ENCODE measurements around the gene IPO11.

The IPO11 gene

DNA sequence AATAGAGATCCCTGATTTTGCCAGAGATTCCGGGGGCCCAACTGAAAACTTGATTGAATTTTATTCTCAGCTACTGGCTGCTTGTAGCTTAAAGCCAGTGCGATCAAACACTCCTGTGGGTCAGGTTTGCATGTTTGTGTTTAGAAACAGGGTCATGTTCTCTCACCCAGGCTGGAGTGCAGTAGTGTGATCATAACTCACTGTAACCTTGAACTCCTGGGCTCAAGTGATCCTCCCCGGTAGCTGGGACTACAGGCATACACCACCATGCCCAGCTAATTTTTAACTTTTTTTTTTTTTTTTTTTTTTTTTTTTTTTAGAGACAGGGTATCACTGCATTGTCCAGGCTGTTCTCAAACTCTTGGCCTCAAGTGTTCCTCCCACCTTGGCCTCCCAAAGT lies 232.7 kb downstream of the IPO11 start:
- H3K23ac ChIP-seq (ENCODE audit: low read depth, low read length, poor library complexity): no peak overlapping the region
- H2BK120ac ChIP-seq (ENCODE audit: low read depth, low read length): no peak overlapping the region
- no peak overlapping the region for H2BK12ac ChIP-seq (ENCODE audit: low read length)
- H3K79me1 ChIP-seq (ENCODE audit: low read depth, low read length): no peaks in the 10 kb centered on the region
- WGBS, 2 donors (ENCODE audit: extremely low coverage in 2 of 2, insufficient read length in 2 of 2, insufficient replicate concordance in 1 of 2): no CpG with 5 or more reads among the region's 3 CpGs
- no peak overlapping the region for H3K9ac ChIP-seq (ENCODE audit: low read depth, low read length, poor library complexity)
- no peaks in the 10 kb centered on the region for H3K27me3 ChIP-seq (ENCODE audit: control insufficient read depth in 3 of 3, insufficient read depth in 3 of 3, low read depth in 1 of 3, low read length in 3 of 3)
- DNase-seq (ENCODE audit: low spot score): no peak
- peaks cover 0 to 5% of the 10 kb centered on the region in 2 donors for H3K4me1 ChIP-seq (ENCODE audit: control insufficient read depth in 2 of 2, insufficient read depth in 1 of 2, low read depth in 1 of 2, low read length in 2 of 2)
- no peak overlapping the region for H2AK5ac ChIP-seq (ENCODE audit: low read depth, low read length)
- no peak overlapping the region for H2BK15ac ChIP-seq (ENCODE audit: low read length)
- peaks cover 0 to 2% of the 10 kb centered on the region in 2 donors for H3K9me3 ChIP-seq (replicated peaks in 1 of 2; ENCODE audit: control insufficient read depth in 2 of 2, insufficient read depth in 1 of 2, low read depth in 1 of 2, low read length in 2 of 2)
- no peak overlapping the region for H4K8ac ChIP-seq (ENCODE audit: low read depth, low read length)
- no peak overlapping the region for H2BK5ac ChIP-seq (ENCODE audit: low read length)
- no peak overlapping the region for H3K4me3 ChIP-seq (ENCODE audit: low read length in 2 of 2)
- H2AFZ ChIP-seq (ENCODE audit: low read length): no peak overlapping the region
- H4K91ac ChIP-seq (ENCODE audit: low read depth, low read length, poor library complexity): no peak overlapping the region
- H3K27ac ChIP-seq (replicated peaks; ENCODE audit: low read length): no peak overlapping the region
- no peak overlapping the region for H3K4ac ChIP-seq (ENCODE audit: low read length)
- no peak overlapping the region for H3K4me2 ChIP-seq (ENCODE audit: insufficient read depth, low read length, poor library complexity, severe bottlenecking)
- H3K36me3 ChIP-seq (replicated peaks in 1 of 2; ENCODE audit: control insufficient read depth in 2 of 2, insufficient read depth in 2 of 2, low read length in 2 of 2): peaks cover 0 to 2% of the 10 kb centered on the region in 2 donors
- no peak overlapping the region for H3K14ac ChIP-seq (ENCODE audit: low read length)
- no peak overlapping the region for H3K18ac ChIP-seq (ENCODE audit: low read length)

DNA sequence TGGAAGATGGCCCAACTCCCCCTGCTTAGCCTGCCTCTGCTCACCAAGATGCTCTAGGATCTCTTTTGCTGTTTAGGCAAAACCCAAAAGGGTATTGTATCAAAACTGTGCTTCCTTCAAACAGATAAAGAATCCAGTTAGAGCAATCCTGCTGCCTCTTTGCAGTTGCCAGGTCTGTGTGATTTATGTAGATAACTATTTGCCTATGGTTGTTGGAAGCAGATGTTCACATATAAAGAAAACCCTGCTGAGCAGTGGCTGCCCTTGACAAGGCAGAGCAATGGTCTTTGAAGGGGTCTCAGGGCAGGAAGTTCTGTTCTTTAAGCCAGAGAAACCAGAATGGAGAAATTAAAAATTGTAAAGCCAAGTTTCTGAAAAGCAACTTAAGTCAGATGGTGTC lies 234.7 kb downstream of the IPO11 start:
- Histone ChIP-seq H2AFZ (ENCODE audit: low read length) (no peak overlapping the region), H2BK12ac (ENCODE audit: low read length) (no peak overlapping the region), H4K8ac (ENCODE audit: low read depth, low read length) (no peak overlapping the region), H2BK15ac (ENCODE audit: low read length) (no peak overlapping the region), H3K4me2 (ENCODE audit: insufficient read depth, low read length, poor library complexity, severe bottlenecking) (no peak overlapping the region), H3K14ac (ENCODE audit: low read length) (no peak overlapping the region), H2BK5ac (ENCODE audit: low read length) (no peak overlapping the region), H3K27me3 (ENCODE audit: control insufficient read depth in 3 of 3, insufficient read depth in 3 of 3, low read depth in 1 of 3, low read length in 3 of 3) (no peaks in the 10 kb centered on the region), H3K27ac (replicated peaks; ENCODE audit: low read length) (no peak overlapping the region), H3K4ac (ENCODE audit: low read length) (no peak overlapping the region), H3K79me1 (ENCODE audit: low read depth, low read length) (no peaks in the 10 kb centered on the region), H2BK120ac (ENCODE audit: low read depth, low read length) (no peak overlapping the region), H4K91ac (ENCODE audit: low read depth, low read length, poor library complexity) (no peak overlapping the region), H3K9ac (ENCODE audit: low read depth, low read length, poor library complexity) (no peak overlapping the region), H3K4me1 (ENCODE audit: control insufficient read depth in 2 of 2, insufficient read depth in 1 of 2, low read depth in 1 of 2, low read length in 2 of 2) (peaks cover 0 to 5% of the 10 kb centered on the region in 2 donors), H2AK5ac (ENCODE audit: low read depth, low read length) (no peak overlapping the region), H3K18ac (ENCODE audit: low read length) (no peak overlapping the region), H3K23ac (ENCODE audit: low read depth, low read length, poor library complexity) (no peak overlapping the region), H3K9me3 (replicated peaks in 1 of 2; ENCODE audit: control insufficient read depth in 2 of 2, insufficient read depth in 1 of 2, low read depth in 1 of 2, low read length in 2 of 2) (peaks cover 0 to 2% of the 10 kb centered on the region in 2 donors), H3K4me3 (ENCODE audit: low read length in 2 of 2) (no peak overlapping the region), H3K36me3 (replicated peaks in 1 of 2; ENCODE audit: control insufficient read depth in 2 of 2, insufficient read depth in 2 of 2, low read length in 2 of 2) (peaks cover 0 to 2% of the 10 kb centered on the region in 2 donors)
- no peak for DNase-seq (ENCODE audit: low spot score)

DNA sequence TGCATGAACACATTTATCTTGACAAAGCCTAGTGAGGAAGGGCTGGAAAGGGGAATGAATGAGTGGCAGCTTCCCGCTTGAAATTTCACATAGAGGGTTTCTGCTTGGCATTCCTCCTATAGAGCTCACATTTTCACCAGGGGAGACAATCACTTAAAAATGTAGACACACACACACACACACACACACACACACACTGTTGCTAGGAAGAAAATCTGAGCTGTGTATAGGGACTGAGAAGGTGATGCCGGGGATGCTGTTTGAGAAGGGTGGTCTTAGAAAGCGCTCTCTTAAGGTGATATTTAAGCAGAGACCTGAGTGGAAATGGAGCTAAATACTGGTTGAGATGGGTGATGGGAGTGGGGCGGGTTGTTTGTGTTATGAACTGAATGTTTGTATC lies 236.5 kb downstream of the IPO11 start:
- Histone ChIP-seq H3K9me3 (replicated peaks in 1 of 2; ENCODE audit: control insufficient read depth in 2 of 2, insufficient read depth in 1 of 2, low read depth in 1 of 2, low read length in 2 of 2) (no peaks in the 10 kb centered on the region), H3K79me1 (ENCODE audit: low read depth, low read length) (no peaks in the 10 kb centered on the region), H3K18ac (ENCODE audit: low read length) (no peak overlapping the region), H3K27ac (replicated peaks; ENCODE audit: low read length) (no peak overlapping the region), H3K27me3 (ENCODE audit: control insufficient read depth in 3 of 3, insufficient read depth in 3 of 3, low read depth in 1 of 3, low read length in 3 of 3) (no peaks in the 10 kb centered on the region), H2AFZ (ENCODE audit: low read length) (no peak overlapping the region), H3K23ac (ENCODE audit: low read depth, low read length, poor library complexity) (no peak overlapping the region), H3K4me3 (ENCODE audit: low read length in 2 of 2) (no peak overlapping the region), H2AK5ac (ENCODE audit: low read depth, low read length) (no peak overlapping the region), H3K4me1 (ENCODE audit: control insufficient read depth in 2 of 2, insufficient read depth in 1 of 2, low read depth in 1 of 2, low read length in 2 of 2) (no peaks in the 10 kb centered on the region), H2BK12ac (ENCODE audit: low read length) (no peak overlapping the region), H4K8ac (ENCODE audit: low read depth, low read length) (no peak overlapping the region), H4K91ac (ENCODE audit: low read depth, low read length, poor library complexity) (no peak overlapping the region), H3K4ac (ENCODE audit: low read length) (no peak overlapping the region), H2BK5ac (ENCODE audit: low read length) (no peak overlapping the region), H2BK120ac (ENCODE audit: low read depth, low read length) (no peak overlapping the region), H3K36me3 (replicated peaks in 1 of 2; ENCODE audit: control insufficient read depth in 2 of 2, insufficient read depth in 2 of 2, low read length in 2 of 2) (no peaks in the 10 kb centered on the region), H2BK15ac (ENCODE audit: low read length) (no peak overlapping the region), H3K4me2 (ENCODE audit: insufficient read depth, low read length, poor library complexity, severe bottlenecking) (no peak overlapping the region), H3K9ac (ENCODE audit: low read depth, low read length, poor library complexity) (no peak overlapping the region), H3K14ac (ENCODE audit: low read length) (no peak overlapping the region)
- WGBS, 2 donors (ENCODE audit: extremely low coverage in 2 of 2, insufficient read length in 2 of 2, insufficient replicate concordance in 1 of 2): 100% methylated on average over 1 of the region's 4 CpGs; no CpG with 5 or more reads in 1 of the 2 donors
- DNase-seq (ENCODE audit: low spot score): no peak

DNA sequence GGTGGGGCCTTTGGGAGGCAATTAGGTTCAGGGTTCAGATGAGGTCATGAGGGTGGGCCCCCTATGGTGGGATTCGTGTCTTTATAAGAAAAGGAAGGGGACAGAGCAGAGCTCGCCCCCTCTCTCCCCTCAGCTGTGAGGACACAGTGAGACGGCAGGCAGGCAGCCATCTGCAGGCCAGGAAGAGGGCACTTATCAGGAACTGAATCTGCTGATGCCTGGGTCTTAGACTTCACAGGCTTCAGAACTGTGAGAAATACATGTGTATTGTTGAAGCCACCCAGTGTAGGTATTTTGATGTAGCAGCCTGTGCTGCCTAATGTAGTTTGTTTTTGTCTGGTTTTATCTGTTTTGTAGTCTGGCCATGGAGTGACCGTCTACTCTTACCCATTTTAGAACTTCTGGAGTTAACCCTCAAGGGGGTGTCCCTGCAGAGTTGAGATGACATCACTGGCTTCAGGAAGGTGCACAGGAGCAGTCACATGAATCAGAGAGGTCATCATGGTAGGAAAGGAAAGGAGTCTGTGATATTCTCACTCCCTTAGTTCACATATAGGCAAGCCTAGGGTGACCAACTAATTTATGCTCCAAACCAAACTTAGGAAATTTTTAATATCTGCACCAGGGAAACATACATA lies 237.0 kb downstream of the IPO11 start:
- H2BK120ac ChIP-seq (ENCODE audit: low read depth, low read length): no peak overlapping the region
- H3K27ac ChIP-seq (replicated peaks; ENCODE audit: low read length): no peak overlapping the region
- H2BK12ac ChIP-seq (ENCODE audit: low read length): no peak overlapping the region
- no peaks in the 10 kb centered on the region for H3K27me3 ChIP-seq (ENCODE audit: control insufficient read depth in 3 of 3, insufficient read depth in 3 of 3, low read depth in 1 of 3, low read length in 3 of 3)
- no peak overlapping the region for H3K14ac ChIP-seq (ENCODE audit: low read length)
- no peak overlapping the region for H3K23ac ChIP-seq (ENCODE audit: low read depth, low read length, poor library complexity)
- no peak overlapping the region for H3K4me2 ChIP-seq (ENCODE audit: insufficient read depth, low read length, poor library complexity, severe bottlenecking)
- H4K8ac ChIP-seq (ENCODE audit: low read depth, low read length): no peak overlapping the region
- no peaks in the 10 kb centered on the region for H3K9me3 ChIP-seq (replicated peaks in 1 of 2; ENCODE audit: control insufficient read depth in 2 of 2, insufficient read depth in 1 of 2, low read depth in 1 of 2, low read length in 2 of 2)
- H3K9ac ChIP-seq (ENCODE audit: low read depth, low read length, poor library complexity): no peak overlapping the region
- no peak for DNase-seq (ENCODE audit: low spot score)
- H3K4ac ChIP-seq (ENCODE audit: low read length): no peak overlapping the region
- H2BK5ac ChIP-seq (ENCODE audit: low read length): no peak overlapping the region
- no peak overlapping the region for H4K91ac ChIP-seq (ENCODE audit: low read depth, low read length, poor library complexity)
- no CpG with 5 or more reads among the region's 4 CpGs for WGBS, 2 donors (ENCODE audit: extremely low coverage in 2 of 2, insufficient read length in 2 of 2, insufficient replicate concordance in 1 of 2)
- no peak overlapping the region for H2BK15ac ChIP-seq (ENCODE audit: low read length)
- H3K79me1 ChIP-seq (ENCODE audit: low read depth, low read length): no peaks in the 10 kb centered on the region
- H2AK5ac ChIP-seq (ENCODE audit: low read depth, low read length): no peak overlapping the region
- no peak overlapping the region for H2AFZ ChIP-seq (ENCODE audit: low read length)
- no peaks in the 10 kb centered on the region for H3K36me3 ChIP-seq (replicated peaks in 1 of 2; ENCODE audit: control insufficient read depth in 2 of 2, insufficient read depth in 2 of 2, low read length in 2 of 2)
- H3K18ac ChIP-seq (ENCODE audit: low read length): no peak overlapping the region
- no peak overlapping the region for H3K4me3 ChIP-seq (ENCODE audit: low read length in 2 of 2)
- H3K4me1 ChIP-seq (ENCODE audit: control insufficient read depth in 2 of 2, insufficient read depth in 1 of 2, low read depth in 1 of 2, low read length in 2 of 2): no peaks in the 10 kb centered on the region
